G401 (cell line): Measurements from ENCODE around the gene RNF213. TPM values are rescaled to one million over a fixed set of nuclear protein-coding genes. Genes with fewer than 3 reads are reported as not detected.
"Not testable (repeated sequence)": the region's sequence is repeated elsewhere in the genome, so short reads cannot be mapped to it uniquely, and the experiment has no call there.

Experiments used
- DNase-seq: peaks from one replicate; pipeline ENCODE4 v3.0.0-alpha.2; 2015; ENCODE audit warnings: low spot score
- in situ Hi-C: cut with HindIII; loops from 2 replicates; pipeline ENCODE4 v1.10.0; 2016; ENCODE audit warnings: low sequenced_read_pairs, mixed read lengths
- total RNA-seq: library from RNA; depleted of rRNA; stranded (reverse); fragments of >200 nt; shearing (Covaris generic); gene quantifications from 2 replicates; pipeline ENCODE4 v1.2.3, GENCODE V29; 2014

The RNF213 gene
- total RNA-seq, 1 experiment from 2014 or later, result 15.2 TPM

DNA sequence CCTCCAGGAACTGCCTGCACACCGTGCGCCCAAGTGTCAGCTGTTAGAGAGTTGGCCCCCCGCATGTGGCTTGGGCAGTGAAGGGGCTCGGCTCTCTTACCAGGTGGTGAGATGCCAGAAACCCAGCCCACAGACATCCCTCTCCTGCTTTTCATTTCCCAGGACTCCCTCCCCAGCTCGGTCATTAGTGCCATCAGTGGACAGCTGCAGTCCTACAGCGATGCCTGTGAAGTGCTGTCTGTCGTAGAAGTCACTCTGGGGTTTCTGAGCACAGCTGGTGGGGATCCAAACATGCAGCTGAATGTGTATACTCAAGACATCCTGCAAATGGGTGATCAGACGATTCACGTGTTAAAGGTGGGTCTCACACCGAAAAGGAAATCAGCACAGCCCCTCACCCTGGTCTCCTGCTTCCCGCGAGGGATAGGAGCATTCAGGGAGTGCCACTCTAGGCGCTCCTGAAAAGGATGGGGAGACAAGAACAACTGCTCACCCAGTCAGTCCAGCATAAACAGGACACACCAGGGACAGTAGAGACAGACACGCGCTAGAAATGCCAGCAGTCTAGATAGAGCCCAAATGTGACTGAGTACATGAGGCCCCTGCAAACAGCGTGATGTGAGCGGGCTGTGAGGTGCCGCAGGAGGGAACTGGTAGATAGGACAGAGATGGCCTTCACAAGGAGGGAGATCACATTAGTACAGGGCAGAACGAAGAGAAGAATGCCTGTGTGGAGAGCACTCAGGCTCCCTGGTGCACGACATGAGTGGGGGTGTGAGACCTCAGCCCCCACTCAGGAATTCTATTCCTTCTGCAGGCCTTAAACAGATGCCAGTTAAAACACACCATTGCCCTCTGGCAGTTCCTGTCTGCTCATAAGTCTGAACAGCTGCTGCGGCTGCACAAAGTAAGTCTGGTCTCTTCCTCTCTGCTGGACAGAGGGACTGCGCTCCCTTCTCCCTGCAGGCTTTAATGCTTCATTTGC is 128.7 kb downstream of the RNF213 start:
- in situ Hi-C loops, result no loop called here
- DNase-seq, result no peak

DNA sequence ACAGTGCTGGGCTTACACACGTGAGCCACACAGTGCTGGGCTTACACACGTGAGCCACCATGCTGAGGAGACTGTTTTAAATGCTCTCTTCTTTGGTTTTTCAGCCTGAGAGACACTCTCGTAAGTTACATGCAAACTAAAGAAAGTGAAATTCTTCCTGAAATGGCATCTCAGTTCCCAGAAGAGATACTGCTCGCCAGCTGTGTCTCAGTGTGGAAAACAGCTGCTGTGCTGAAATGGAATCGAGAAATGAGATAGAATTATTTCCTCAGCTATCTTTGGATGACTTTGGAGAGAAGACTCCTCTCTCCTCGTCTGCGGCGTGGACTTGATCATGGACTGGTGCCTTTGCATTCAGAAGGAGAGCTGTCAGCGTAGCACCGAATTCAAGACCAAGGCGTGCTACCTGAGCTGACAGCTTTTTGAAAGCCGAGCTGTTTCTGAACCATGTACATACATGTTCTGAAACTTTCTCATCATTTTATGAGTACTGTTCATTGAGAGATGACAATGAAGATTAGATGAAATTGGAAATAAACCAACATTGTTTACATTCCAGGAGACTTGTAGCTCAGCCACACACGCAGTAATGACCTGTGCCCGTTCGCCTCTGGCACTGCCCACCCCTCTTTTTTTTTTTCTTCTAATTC is 132.7 kb downstream of the RNF213 start:
- in situ Hi-C loops, result no loop called here
- DNase-seq, result no peak

DNA sequence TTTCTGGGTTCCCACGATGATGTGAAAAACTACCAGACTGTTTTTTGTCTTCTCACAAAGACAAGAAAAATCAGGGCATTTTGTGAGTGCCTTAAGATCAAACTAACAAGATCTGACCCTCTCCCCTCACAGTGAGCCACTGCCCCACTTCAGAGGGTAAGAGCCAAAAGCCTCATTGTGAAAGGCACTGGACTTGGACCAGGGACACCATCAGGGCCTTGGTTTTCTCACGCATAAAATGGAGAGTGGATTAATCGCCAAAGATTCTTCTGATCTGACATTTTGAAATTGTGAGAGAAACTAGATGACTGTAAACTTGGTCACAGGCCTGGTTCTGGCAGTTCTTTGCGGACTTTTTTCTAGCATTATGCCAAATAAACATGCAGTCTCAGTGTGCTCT is 133.3 kb downstream of the RNF213 start:
- in situ Hi-C loops, result no loop called here

DNA sequence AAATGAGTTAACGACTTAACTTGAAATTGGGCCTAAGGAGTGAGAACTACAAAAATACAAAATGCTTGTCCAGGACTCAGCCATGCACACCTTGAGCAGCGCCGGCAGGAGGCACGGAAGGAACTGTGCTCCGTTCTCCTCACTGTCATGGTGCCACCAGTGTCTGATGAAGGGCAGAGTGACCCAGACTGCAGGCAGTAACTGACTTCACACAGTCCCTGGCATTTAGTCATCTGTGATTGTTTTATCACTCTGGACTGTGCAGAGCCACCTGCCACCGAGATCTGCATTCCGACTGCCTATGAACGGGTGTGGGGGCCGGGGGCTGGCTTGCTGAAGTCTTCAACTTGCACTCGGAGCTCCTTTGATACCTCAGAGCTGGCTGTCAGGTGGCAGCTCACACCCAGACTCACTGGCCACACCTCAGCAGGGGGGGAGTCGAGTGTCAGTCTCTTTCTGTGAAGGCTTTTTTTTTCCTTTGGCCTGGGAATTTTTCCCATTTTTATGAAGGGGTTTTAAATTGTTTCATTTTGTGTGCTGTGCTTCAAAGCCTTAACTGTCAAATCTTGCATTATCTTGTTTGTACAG is 134.1 kb downstream of the RNF213 start:
- in situ Hi-C loops, result no loop called here
- DNase-seq, result peak; percentile 8

More for the DNA sequence above, 133.3 kb downstream of the RNF213 start:
- no peak for DNase-seq

DNA sequence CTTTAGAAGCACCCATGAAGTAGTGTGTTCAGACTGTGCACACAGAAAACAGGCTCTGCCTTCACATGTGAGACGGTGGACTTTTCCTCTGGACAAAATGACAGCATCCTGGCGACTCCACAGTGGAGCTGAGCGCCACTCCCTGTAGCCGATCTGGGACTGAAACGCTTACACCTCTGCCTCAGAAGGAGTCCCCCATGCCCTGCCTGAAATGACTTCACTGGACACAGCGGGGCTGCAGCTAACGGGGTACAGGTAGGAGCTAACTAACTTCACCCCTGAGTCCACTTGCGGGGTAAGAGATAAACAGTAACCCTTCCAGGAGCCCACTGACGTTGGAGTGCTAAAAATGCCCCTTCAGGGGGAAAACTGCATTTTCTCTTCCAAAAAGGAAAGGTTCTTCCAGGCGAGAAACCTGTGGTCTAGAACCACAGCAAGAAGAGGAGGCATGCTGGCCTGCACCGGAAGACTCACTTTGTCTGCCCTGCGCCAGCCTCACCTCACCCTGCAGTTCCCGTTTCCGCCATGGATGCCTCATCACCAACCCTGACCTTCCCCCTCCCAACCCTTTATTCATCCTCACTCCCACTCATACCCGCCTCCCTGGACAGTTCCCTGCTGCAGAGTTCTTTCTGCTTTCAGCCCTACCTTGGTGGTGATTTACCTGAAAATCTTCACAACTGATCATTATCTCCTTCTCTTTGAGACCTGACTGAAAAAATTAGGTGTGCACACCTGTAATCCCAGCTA is 134.9 kb downstream of the RNF213 start:
- DNase-seq, result no peak
- in situ Hi-C loops, result no loop called here

DNA sequence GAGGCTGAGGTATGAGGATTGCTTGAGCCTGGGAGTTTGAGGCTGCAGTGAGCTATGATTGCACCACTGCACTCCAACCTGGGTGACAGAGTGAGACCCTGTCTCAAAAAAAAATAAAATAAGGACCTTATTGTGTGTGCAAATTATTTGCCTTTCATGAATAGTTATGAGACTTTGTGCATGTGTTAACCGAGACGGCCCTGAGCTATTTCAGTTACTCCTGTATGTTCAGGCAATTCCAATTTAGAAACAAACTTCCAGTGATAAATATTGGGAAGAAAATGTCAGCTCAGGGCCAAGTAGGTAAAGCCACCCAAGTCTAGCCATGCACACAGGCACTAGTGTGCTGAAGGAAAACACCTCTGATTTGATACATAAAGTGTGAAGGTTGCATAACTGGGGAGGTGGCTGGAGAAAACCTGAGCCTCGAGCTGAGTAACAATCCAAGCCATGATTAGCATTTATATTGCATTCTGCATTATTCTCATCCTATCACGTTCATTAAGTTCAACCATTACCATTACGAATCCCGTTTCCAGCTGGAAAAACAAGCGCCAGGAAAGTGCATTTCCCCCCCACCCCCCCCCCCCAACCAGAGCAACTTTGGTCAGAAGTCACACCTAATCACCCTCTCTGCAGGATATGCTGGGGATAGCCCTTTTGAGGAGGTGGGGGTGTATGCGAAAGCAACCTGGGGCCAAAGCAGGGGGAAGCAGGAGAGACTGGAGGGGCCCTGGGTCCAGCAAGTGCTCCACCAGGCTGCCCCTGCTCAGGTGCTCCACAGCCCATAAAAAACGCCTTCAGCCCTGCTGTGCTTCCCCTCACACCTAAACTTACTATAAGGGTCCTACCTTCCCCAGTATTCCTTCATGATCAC is 135.7 kb downstream of the RNF213 start:
- no peak for DNase-seq
- in situ Hi-C loops, result no loop called here

DNA sequence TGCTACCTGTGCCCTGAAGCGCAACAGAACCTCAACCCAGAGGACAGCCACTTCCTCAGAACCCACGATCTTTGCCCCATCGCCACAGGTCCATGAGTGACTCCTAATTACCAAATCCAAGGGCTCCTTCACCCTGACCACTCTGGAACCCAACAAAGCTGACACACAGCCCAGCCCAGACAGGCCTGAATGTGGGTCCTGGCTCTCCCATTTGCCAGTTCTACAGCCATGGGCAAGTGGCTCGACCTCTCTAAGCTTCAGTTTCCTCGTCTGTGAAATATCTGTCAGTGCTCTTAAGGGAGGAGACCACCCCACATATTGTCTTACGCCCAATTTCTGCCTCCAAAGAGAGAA is 136.4 kb downstream of the RNF213 start:
- in situ Hi-C loops, result no loop called here
- DNase-seq, result no peak

DNA sequence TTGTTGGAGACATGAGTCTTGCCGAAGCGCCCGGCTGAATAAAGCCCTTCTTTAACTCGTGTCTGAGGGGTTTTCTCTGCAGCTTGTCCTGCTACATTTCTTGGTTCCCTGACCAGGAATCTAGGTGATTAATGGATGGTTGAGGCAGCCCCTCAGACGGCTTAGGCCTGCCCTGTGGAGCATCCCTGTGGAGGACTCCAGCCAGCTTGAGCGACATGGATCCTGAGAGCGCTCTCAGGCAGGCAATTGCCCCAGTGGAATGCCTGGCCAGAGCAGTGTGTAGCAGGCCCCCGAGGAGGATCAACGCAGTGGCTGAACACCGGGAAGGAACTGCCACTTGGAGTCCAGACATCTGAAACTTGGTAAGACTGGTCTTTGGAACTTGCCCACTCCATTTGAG is 137.0 kb downstream of the RNF213 start:
- in situ Hi-C loops, result no loop called here
- no peak for DNase-seq

DNA sequence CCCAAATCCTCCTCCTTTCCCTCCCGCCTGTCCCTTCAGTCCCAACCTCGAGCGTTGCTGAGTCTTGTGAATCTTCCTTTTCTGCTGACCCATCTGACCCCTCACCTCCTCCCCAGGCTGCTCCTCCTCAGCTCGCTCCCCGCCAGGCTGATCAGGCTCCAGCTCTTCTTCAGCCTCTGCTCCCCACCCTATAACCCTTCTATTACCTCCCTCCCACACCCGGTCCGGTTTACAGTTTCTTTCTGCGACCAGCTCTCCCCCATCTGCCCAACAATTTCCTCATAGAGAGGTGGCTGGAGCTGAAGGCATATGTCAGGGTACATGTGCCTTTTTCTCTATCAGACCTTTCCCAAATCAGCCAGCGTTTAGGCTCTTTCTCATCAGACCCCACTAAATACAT is 140.4 kb downstream of the RNF213 start:
- in situ Hi-C loops, DNase-seq: not testable (repeated sequence)

DNA sequence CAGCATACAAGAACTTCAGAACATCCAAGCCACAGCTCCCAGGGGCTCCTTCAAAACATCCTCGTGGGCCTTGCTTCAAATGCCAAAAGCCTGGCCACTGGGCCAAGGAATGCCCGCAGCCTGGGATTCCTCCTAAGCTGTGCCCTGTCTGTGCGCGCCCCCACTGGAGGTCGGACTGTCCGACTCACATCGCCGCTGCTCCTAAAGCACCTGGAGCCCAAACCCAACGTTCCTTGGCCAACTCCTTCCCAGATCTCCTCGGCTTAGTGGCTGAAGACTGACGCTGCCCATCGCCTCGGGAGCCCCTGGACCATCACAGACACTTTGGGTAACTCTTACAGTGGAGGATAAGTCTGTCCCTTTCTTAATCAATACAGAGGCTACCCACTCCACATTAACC is 141.4 kb downstream of the RNF213 start:
- DNase-seq, in situ Hi-C loops: not testable (repeated sequence)

DNA sequence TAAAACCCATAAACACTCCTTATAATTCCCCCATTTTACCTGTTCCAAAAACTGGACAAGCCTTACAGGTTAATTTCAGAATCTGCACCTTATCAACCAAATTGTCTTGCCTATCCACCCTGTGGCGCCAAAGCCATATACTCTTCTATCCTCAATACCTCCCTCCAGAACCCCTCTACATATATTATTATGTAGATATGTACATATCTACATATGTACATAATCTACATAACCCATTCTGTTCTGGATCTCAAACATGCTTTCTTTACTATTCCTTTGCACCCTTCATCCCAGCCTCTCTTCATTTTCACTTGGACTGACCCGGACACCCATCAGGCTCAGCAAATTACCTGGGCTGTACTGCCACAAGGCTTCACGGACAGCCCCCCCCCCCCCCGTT is 142.3 kb downstream of the RNF213 start:
- DNase-seq, result no peak
- in situ Hi-C loops, result no loop called here

DNA sequence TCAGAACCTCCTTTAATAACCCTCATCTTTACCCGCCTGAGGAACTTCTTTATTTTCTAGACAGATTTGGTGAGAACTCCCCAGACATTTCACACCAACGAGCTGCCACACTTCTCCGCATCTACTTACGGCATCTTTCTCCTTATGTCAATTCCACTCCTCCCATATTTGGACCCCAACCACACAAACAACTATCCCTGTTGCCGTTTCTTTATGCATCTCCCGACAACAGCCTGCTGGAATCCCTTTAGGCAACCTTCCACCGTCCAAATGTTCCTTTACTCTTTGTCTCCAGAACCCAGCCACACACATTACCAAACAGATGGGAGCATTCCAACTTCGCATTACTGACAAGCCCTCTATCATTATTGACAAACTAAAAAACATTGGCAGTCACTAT is 145.5 kb downstream of the RNF213 start:
- in situ Hi-C loops, result no loop called here
- DNase-seq, result no peak

DNA sequence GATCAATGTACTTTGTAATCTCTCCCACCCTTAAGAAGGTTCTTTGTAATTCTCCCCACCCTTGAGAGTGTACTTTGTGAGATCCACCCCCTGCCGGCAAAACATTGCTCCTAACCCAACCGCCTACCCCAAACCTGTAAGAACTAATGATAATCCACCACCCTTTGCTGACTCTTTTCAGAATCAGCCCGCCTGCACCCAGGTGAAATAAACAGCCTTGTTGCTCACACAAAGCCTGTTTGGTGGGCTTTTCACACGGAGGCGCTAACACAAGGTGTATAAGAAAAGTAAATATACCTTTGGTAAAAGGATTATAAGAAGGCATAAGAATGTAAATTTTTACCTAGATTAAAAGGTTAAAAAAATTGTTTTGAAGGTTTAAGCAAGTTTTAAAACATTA is 147.3 kb downstream of the RNF213 start:
- in situ Hi-C loops, DNase-seq: not testable (repeated sequence)

DNA sequence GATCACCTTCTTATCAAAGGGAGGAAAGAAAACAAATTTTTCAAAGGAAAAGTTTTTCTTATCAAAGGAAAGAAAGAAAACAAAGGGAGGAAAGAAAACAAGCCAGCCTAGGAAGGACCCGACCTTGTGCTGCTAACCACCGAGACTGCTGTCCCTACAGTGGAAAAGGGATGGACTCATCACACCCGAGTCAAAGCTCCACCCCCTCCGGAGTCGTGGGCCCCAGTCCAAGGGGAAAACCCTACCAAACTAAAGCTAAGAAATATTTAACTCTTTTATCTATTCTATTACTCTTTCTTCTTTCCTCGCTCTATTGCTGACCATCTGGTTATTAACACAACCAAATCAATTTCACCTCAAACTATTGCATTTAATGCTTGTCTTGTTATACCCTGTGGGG is 148.2 kb downstream of the RNF213 start:
- DNase-seq, result no peak
- in situ Hi-C loops, result no loop called here

DNA sequence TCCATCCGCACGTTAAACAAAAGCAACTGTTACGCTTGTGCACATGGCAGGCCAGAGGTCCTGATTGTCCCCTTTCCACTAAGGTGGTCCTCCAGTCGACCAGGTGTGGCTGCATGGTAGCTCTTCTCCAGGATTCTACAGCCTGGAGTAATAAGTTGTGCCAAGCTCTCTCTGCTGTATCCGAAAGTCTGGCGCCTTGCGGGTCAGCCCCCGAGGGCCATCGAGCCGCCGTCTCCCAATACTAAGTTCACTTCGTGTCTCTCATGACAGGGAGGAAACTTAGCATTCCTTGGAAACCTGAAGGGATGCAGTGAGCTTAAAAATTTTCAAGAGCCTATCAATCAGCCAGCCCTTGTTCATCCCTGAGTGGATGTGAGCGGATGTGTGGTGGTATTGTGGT is 149.0 kb downstream of the RNF213 start:
- in situ Hi-C loops, result no loop called here
- DNase-seq, result no peak

DNA sequence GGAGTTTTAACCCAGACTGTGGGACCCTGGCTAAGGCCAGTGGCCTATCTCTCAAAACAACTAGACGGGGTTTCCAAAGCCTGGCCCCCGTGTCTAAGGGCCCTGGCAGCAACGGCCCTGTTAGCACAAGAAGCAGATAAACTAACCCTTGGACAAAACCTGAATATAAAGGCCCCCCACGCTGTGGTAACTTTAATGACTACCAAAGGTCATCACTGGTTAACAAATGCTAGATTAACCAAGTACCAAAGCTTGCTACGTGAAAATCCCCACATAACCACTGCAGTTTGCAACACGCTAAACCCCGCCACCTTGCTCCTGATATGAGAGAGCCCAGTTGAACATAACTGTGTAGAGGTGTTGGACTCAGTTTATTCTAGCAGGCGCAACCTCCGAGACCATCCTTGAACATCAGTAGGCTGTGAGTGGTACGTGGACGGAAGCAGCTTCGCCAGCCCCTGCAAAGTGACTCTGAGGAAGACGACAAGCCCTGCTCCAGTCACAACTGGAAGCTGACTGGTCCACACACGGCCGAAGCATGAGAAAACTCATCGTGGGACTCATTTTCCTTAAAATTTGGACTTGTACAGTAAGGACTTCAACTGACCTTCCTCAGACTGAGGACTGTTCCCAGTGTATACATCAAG is 149.9 kb downstream of the RNF213 start:
- DNase-seq, in situ Hi-C loops: not testable (repeated sequence)

DNA sequence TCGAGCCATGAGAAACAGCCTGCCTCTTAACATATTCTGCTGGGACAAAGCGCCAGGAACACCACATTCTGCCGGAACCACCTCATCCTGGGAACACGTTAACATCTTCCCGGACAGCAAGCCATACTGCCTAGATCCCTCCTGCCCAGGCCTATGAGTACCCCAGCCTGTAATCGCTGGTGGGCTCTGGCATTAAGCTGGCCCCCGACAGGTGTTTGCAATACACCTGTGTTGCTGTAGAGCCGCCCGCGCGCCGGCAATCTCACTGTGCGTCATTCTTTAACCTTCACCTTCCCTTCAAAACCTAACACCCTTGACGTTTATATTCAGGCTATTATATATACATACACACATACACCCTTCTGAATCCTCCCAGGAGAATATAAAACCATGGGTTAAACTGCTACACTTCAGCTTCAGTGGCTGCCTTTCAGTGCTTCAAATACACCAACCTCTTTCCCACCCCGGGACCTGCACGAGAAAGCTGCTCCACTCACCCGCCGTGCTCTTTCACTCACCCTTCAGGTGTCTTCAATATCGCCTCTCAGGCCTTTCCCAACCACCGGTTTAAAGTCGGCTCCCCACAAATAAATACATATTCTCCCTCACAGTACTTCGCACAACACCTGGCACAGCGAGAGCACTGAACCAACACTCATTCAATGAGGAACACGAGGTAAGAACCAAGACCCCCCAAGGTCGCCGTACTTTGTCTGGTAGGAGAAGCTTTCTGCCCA is 153.3 kb downstream of the RNF213 start:
- in situ Hi-C loops, result no loop called here
- no peak for DNase-seq

DNA sequence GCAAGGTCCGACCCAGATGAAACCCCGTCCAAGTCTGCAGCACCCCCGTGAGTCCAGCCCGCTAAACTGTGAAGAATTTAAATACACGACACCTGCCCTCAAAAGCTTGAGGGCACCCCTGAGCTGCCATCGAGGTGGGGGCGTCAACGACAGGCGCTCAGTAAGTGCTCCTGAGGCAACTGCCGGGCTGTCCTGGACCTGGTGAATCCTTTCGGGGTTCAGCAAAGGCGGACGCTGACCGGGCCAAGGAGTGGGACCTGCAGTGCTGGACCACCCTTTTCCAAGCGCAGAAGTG is 153.8 kb downstream of the RNF213 start:
- in situ Hi-C loops, result no loop called here
- DNase-seq, result no peak
